SH-SY5Y (cell line): ENCODE results near the gene SLC17A1.

Source experiments
- GATA2 ChIP-seq: IDR thresholded peaks from 2 replicates; pipeline ENCODE4 v1.6.1; 2011; ENCODE audit warnings: mild to moderate bottlenecking, low read depth, low read length
- GATA3 ChIP-seq: IDR thresholded peaks from 2 replicates; pipeline ENCODE4 v1.6.1; 2011; ENCODE audit warnings: low read depth, mild to moderate bottlenecking, low read length, moderate library complexity

DNA sequence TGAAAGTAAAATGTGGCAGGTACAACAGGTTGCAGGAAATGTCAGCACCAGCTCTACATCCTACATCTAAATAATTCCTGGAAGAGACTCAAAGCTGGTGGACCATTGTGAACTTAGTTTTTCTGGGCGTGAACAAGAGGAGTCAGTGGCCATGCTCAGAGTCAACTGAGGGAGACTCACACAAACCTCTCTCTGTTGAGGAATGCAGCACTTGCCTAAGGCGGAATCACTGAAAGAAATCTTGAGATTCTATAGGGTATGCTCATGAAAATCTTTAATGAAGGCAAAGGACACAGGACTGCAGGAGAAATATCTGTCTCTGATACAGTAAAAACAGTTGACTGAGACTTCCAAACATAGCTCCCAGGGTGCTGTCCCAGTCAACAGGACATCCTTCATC, 54.8 kb downstream of the SLC17A1 start:
- TF ChIP-seq GATA2 (no peak), GATA3 (no peak)
